Renal cortex interstitium (tissue), 11 donors: ENCODE results near the gene DDX6. TPM values are rescaled to one million over a fixed set of nuclear protein-coding genes. Genes with fewer than 3 reads are reported as not detected.
A peak's percentile ranks its signal among the peaks of the same experiment; 100 is the strongest.
"Not testable (repeated sequence)": the region's sequence is repeated elsewhere in the genome, so short reads cannot be mapped to it uniquely, and the experiment has no call there.

Experiments used
- DNase-seq, 11 donors: peaks; one replicate each; pipeline ENCODE4 v3.0.0-alpha.2; 2013; ENCODE audit warnings: low read depth in 9 of 11, low spot score in 4 of 11; ENCODE audit errors: extremely low read depth in 1 of 11
- polyA plus RNA-seq, 3 donors: library from polyadenylated mRNA; unstranded; fragments of 120-200 nt; gene quantifications; one replicate each; pipeline ENCODE4 v1.2.1, GENCODE V29; 2013; ENCODE audit not compliant: insufficient read length in 3 of 3

DDX6 gene
- polyA plus RNA-seq, 3 donors = 128 to 145 (median 132) TPM

DNA sequence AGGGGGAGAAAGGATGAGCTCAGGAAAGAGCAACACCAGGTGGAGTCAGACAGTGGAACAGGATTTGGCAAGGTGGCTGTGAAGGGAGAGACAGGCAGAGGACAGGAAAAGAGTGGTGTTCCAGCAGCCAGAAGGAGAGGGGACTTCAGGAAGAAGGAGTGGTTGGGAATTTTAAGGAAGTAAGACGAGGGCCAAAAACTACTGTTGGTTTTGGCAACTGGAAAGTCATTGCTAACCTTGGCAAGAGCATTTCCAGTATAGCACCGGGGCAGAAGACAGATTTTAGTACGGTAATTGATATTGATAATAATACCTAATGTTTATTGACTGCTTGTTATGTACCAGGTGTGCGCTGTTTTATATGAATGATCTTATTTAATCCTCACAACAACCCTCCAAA lies 15.4 kb upstream of the DDX6 start:
- DNase-seq = no peak

DNA sequence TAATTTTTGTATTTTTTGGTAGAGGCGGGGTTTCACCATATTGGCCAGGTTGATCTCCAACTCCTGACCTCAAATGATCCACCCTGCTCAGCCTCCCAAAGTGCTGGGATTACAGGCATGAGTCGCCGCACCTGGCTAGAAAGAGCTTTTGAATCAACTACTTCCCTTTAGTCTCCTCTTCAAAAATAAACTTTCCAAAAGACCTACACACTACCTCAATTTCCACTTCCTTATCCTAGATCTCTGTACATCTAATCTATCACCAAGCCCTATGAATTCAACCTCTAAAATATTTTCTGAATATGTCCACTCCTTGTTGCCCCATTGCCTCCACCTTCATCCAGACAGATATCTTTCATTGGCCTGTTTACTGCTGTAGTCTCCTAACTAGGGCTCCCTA lies 13.1 kb upstream of the DDX6 start:
- no peak for DNase-seq

DNA sequence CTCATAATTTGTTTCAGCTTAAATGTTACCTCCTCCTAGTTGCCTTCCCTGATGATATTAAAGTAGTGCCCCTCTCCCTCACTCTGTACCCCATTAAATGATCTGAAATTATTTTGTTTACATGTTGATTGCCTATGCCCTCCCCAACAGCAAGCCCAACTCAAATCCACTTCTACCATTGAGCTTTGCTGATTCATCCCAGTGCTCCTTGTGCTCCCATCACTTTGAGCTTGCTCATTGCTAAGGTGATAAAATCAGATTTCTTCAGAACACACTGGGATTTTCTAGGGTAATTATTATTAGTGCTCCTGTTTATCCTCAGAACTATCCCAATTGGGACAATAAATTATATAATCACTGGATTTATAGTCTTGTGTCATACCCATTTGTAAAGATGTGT lies 8.4 kb upstream of the DDX6 start:
- no peak for DNase-seq

DNA sequence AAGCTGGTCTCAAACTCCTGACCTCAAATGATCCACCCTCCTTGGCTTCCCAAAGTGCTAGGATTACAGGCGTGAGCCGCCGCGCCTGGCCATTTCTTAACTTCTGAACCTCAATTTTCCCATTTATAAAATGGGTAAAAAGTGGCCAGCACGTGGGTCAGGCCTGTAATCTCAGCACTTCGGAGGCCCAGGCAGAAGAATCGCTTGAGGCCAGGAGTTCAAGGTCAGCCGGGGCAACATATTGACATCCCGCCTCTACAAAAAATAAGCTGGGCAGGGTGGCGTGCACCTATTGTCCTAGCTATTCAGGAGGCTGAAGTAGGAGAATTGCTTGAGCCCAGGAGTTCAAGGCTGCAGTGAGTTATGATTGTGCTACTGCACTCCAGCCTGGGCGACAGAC lies 6.5 kb upstream of the DDX6 start:
- no peak for DNase-seq

DNA sequence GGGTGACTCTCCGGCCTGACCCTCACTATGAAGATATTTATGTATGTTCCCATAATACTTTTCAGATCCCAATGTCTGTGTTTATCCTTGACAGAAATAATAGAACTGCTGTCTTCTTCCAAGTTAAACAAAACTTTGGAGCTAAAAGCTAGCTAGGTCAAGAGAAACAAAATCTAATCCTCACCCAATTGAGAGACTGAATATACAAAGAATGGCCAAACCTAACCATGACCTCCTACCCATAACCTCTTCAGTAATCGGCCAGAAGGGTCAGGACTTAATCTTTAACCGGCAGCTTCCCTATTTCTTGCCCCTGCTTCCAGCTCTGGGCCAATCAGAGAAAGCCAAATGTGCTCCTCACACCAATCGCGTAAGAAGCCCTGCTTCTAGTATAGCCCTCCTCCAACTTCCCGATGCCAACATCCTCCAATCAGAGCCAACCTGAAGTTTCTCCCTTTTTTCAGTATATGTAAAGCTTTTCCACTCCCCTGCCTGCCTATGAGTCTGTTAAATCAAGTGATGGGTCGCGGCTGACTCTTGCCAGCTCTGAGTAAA lies 1.7 kb upstream of the DDX6 start:
- peak; percentile 61 to 90 (median 73) for DNase-seq

DNA sequence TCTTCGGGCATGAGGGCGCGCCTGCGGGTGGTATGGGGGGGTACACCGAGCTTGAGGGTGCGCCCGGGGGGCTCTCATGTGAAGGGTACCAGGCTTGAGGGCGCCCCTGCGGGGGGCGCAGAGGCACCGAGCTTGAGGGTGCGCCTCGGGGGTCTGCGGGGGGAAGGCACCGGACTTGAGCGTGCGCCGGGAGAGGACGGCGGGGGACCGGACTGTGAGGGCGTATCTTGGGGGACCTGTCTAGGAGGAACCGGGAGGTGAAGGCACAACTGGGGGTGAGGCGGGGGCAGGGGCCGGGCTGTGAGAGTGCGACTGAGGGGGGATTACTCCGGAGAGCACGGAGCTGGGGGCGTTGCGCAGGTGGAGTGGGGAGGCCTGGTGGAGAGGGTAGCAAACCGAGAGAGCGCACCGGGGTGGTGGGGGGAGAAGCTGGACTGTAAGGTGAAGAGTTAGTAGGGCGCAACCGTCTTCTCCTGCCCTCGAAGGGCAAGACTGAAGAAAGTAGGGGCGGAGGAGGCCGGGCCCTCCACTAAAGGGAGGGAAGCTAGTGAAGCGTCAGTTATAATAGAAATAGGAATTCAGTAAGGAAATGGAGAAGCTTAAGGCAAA lies 1.1 kb upstream of the DDX6 start:
- DNase-seq = peak in 6 of 11 donors; percentile 7 to 15 (median 14)

DNA sequence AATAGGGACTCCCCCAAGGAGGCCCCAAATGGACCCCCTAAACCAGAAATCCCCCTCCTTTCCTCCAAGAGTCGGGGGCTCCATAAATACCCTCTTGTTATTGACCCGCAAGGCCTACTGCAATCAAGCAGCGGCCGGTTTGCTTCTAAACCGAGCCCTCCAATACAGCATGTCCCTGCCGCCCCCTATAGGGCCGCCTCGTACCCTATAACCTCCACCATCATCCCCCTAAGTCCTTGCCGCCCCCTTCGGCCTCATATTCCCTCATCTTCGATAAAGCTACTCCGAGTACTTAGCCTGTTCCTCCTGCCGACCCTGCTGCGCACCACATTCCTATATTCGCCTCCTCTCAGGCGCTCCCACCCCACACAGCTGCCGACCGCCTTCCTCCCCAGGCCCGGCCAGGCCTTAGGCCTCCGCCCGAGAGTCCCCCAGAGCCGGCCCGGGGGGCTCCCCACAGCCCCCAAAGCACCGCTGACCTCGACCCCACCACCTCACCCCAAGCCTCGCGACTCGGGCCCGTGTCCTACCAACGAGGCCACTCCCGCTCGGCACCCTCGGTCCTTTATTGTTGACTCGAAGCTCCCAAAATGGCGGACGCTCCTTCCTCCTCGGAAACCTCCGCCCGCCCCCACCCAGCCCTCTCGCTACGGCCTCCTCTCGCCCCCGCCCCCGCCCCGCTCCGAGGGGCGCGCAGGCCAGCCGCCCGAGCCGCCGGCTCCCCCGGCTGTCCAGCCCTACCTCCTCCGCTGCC lies 430 bp downstream of the DDX6 start:
- DNase-seq = peak in 10 of 11 donors; percentile 47 to 81 (median 64)

DNA sequence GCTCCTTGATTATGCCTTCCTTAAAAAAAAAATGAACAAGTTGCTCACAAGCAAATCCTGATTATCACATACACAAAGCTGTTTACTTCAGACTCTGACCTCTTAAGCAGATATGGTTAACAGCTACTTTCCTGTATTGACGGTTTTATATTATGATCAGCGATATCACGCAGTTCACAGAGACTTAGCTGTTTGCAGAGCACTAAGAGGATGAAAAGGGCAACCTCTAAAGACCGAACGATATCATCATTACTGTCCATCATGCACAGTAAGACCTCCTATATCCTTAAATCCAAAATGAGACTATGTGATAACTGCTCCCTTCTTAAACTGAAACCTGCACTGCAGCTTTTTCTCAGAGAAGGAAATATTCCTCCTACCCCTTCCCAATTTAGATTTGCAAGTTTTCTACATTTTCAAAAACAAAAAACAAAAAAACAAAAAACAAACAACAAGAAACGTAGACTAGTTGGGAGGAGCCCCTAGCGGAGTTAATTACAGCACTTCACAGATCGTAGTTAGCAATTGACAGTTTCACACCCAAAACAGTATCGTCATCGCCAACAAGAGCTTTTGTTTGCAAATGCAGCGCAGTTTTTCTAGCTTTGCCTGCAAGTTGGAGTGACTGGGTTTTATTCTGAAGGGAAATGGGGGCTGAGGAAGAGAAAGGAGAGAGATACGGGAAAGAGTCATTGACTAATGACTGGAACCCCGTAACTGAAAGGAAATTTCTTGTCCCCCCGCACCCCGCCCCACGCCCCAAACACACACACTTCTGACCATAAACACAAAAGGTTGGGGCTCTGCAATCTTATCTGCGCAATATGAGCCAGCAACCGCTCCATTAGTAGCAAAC lies 1.2 kb downstream of the DDX6 start:
- DNase-seq = peak in 8 of 11 donors; percentile 15 to 55 (median 44)

DNA sequence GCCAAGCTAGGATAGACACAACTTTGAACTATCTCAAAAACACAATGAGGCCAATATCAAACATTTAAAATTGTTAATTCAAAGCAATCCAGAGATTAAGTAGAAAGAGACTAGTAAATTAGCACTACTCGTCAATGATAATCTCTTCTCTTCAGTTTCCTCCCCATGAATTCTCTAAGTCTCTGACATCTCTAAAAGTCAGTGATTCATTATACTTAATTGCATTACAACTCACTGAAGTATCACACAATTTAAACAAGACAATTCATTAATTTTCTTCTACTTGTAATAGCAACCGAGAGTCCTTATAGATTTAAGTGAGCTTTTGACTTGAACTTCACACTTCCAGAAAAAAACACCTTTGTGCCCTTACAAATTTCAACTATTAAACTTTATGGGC lies 4.3 kb downstream of the DDX6 start:
- no peak for DNase-seq

DNA sequence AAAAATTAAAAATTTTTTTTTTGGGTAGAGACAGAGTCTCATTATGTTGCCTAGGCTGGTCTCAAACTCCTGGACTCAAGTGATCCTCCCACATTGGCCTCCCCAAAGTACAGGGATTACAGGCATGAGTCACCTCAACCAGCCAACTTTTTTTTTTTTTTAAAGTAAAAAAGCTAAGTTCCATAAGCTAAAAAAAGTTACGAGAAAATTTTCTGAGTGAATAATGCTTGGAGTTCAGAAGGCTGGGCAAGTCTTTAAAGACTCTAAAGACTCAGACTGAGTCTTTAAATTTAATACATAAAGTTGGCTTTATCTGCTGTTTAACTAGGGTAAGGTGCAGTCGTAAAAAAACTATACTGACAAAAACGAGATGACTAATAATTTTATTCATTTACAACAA lies 5.6 kb downstream of the DDX6 start:
- DNase-seq = no peak

DNA sequence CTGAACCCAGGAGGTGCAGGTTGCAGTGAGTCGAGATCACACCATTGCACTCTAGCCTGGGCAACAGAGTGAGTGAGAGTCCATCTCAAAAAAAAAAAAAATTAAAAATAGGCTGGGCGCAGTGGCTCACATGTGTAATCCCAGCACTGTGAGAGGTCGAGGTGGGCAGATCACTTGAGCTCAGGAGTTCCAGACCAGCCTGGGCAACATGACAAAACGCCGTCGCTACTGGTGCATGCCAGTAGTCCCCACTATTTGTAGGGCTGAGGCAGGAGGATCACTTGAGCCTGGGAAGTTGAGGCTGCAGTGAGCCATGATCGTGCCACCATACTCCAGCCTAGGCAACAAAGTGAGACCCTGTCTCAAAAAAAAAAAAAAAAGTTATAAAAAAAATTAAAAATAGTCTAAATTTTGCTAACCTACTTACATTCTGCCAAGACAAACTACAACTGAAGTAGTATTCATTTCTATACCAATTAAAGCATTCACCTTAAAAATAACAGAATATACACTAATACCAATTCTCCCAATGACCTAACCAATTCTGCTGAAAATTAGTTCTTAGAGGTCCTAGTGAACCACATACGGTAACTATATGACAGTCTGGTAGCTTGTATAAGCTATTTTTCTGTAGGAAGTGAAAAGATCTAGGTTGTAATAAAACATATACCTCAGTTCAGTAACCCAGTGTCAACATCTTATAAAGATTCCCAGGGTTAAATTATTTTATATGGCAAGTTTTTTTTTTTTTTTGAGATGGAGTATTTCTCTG lies 7.1 kb downstream of the DDX6 start:
- DNase-seq = no peak

DNA sequence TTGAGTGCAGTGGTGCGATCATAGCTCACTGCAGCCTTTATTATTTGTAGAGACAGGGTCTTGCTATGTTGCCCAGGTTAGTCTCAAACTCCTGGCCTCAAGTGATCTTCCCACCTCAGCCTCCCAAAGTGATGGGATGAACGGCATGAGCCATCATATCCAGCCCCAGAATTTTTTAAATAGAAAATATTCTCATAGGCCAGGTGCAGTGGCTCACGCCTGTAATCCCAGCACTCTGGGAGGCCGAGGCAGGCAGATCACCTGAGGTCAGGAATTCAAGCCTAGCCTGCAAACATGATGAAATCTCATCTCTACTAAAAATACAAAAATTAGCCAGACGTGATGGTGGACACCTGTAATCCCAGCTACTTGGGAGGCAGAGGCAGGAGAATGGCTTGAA lies 7.6 kb downstream of the DDX6 start:
- DNase-seq = not testable (repeated sequence)

DNA sequence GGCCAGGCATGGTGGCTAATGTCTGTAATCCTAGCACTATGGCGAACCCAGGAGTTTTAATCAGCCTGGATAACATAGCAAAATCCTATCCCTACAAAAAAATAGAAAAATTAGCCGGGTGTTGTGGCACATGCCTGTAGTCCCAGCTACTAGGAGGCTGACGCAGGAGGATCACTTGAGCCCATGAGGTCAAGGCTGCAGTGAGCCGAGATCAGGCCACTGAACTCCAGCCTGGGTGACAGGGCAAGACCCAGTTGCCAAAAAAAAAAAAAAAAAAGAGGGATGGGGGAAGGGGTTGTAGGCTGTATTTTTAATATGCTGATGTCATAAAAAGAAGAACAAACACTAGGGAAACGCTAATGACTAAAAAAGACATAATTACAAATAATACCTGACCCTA lies 12.1 kb downstream of the DDX6 start:
- DNase-seq = no peak

DNA sequence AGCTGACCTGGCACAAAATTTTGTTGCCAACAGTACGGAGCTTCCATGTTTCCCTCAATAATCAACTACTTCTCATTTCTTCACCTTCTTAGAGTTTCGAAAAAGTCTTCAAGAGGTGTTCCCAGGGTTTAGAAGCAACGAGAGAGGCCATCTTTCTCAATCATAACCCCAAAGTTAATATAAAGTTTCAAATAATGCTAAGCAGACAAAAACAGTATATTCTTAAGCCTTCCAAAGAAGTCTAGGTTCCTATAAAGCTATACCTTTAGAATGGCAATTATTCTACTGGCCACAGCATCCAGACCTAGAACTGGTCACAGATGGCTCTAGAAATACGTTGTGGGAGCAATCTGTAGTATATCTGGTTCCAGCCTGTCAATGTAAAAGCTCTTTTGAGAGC lies 16.9 kb downstream of the DDX6 start:
- no peak for DNase-seq

DNA sequence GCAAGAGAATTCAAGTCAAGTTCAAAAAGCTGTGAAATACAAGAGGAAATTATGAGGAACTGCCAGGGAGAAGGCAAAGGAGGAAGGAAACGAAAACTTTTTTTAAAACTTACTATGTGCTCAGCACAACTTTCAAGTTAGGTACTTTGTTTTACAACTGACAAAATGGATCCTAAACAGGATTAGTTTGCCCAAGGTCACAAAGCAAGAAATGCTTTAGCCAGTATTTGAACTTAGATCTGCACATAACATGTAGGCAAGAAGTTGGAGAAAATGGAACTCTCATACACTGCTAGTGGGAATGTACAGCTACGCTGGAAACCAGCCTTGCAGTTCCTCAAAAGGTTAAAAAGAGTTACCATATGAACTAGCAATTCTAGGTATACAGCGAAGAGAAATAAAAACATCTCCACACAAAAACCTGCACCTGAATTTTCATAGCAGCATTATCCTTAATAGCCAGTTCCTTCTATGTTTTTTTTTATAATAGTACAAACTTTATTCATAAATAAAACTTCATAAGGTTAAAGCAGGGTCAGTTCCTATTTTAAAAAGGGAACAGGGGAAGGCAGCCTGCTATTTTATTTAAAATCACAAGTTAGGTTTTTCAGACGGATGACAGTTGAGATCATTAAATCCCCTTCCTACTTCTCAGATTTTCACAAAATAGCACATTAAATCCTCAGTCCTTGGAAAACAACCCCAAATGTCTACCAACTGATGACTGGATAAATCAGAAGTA lies 19.2 kb downstream of the DDX6 start:
- DNase-seq = no peak

DNA sequence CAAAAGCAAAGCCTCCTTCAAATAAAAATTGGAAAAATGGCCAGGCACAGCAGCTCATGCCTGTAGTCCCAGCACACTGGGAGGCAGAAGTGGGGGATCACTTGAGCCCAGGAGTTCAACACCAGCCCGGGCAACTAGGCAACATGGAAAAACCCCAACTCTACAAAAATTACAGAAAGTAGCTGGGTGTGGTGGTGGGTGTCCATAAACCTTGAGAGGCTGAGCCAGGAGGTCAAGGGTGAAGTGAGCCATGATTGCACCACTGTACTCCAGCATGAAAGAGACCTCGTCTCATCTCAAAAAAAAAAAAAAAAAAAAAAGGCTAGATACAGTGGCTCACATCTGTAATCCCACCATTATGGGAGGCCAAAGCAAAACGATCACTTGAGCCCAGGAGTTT lies 22.3 kb downstream of the DDX6 start:
- DNase-seq = no peak

DNA sequence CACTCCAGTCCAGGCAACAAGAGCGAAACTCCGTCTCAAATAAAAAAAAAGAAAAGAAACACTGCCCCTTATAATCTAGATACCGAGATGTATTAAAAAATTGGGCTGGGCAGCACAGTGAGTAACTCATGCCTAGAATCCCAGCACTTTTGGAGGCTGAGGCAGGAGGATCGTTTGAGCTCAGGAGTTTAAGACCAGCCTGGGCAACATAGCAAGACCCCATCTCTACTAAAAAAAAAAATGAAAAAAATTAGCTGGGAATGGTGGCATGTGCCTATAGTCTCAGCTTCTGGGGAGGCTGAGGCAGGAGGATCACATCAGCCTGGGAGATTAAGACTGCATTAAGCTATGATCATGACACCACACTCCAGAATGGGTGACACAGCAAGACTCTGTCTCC lies 24.9 kb downstream of the DDX6 start:
- DNase-seq = no peak

DNA sequence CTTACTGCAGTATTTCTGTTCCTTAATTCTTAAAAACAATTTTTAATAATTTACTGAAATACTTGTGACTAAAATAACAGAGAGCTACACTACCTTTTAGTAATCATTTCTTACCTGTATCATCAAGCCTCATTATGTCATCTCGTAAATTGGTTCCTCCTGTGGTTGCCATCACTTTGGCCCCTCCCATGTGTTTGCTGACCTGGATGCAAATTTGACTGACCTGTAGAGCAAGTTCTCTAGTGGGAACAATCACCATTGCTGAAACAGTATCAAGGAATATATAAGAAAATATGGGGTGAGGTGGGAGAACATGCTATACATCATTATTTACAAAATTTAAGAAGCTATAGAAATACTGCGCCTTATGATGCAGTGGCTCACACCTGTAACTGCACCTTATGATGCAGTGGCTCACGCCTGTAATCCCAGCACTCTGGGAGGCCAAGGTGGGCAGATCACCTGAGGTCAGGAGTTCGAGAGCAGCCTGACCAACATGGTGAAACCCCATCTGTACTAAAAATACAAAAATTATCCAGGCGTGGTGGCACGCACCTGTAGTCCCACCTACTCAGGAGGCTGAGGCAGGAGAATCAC lies 25.8 kb downstream of the DDX6 start:
- DNase-seq = not testable (repeated sequence)
